ENCODE results near the gene ZBTB46. TPM values are rescaled to one million over a fixed set of nuclear protein-coding genes. Genes with fewer than 3 reads are reported as not detected.

ZBTB46 gene
- total RNA-seq, 1 experiment from 2014 or later = 10.7 TPM

DNA sequence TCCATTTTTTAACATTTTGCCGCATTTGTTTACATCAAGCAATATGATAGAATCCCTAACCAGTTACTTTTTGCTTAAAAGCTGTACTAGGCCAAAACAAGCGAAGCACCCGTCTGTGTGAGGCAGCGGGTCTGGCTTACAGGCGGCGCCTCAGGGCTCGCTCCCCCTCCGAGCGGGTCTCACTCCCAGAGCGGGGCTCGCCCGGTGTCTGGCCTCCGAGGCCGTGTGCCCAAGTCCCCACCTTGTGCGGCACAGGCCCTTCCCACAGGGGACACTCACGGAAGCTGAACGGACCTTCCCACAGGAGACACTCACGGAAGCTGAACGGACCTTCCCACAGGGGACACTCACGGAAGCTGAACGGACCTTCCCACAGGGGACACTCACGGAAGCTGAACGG is 23.4 kb downstream of the ZBTB46 start:
- Histone ChIP-seq H3K9me3 (ENCODE audit: control insufficient read depth in 1 of 2, insufficient read depth in 1 of 2, low read depth in 1 of 2, low read length in 2 of 2) (no peaks in the 10 kb centered on the region), H3K27me3 (ENCODE audit: insufficient read depth, low read length) (no peaks in the 10 kb centered on the region), H3K79me2 (ENCODE audit: insufficient read depth, low read length) (no peaks in the 10 kb centered on the region), H3K27ac (ENCODE audit: low read depth, low read length) (no peak overlapping the region), H2AFZ (ENCODE audit: low read depth, low read length, poor library complexity, severe bottlenecking) (no peak overlapping the region), H3K4me3 (replicated peaks in 1 of 2; ENCODE audit: low read depth in 1 of 2, low read length in 2 of 2) (no peak overlapping the region), H3K4me2 (ENCODE audit: low read length) (no peak overlapping the region), H3K9me2 (ENCODE audit: insufficient read depth) (no peaks in the 10 kb centered on the region), H3K4me1 (ENCODE audit: control insufficient read depth in 1 of 2, insufficient read depth in 2 of 2, low read length in 2 of 2) (no peaks in the 10 kb centered on the region), H4K20me1 (ENCODE audit: insufficient read depth) (no peaks in the 10 kb centered on the region), H3K36me3 (ENCODE audit: control insufficient read depth in 1 of 2, insufficient read depth in 2 of 2, low read length in 2 of 2) (no peaks in the 10 kb centered on the region), H3K9ac (ENCODE audit: low read length) (no peak overlapping the region)
- ChIA-PET CTCF (no interaction called here), RAD21 (ENCODE audit: low non-redundant PET in 1 of 2, low total read pairs in 2 of 2, uncharacterized antibody in 2 of 2, unreplicated experiment in 2 of 2) (no interaction called here), POLR2A (no interaction called here)
- intact Hi-C loops (cut with micrococcal nuclease) = no loop called here
- TF ChIP-seq FOSL1 (IDR thresholded peaks at IDR 0.05; ENCODE audit: low read depth) (no peak), CEBPB (IDR thresholded peaks at IDR 0.05; ENCODE audit: low read depth) (no peak), SRF (IDR thresholded peaks at IDR 0.05; ENCODE audit: low read depth) (no peak), RAD21 (IDR thresholded peaks at IDR 0.05; ENCODE audit: low read depth) (no peak), EGR1 (IDR thresholded peaks at IDR 0.05; ENCODE audit: low read depth) (no peak), SIN3A (IDR thresholded peaks at IDR 0.05; ENCODE audit: low read depth) (no peak), JUND (IDR thresholded peaks at IDR 0.05) (no peak), EZH2phosphoT487 (IDR thresholded peaks at IDR 0.05; ENCODE audit: borderline replicate concordance) (no peak), ZFX (IDR thresholded peaks at IDR 0.05) (no peak), ZNF274 (IDR thresholded peaks at IDR 0.05; ENCODE audit: low read depth, low read length) (no peak)
- TF ChIP-seq, protein P1, sequence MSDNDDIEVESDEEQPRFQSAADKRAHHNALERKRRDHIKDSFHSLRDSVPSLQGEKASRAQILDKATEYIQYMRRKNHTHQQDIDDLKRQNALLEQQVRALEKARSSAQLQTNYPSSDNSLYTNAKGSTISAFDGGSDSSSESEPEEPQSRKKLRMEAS (IDR thresholded peaks at IDR 0.05) = no peak
- TF ChIP-seq, protein P2, sequence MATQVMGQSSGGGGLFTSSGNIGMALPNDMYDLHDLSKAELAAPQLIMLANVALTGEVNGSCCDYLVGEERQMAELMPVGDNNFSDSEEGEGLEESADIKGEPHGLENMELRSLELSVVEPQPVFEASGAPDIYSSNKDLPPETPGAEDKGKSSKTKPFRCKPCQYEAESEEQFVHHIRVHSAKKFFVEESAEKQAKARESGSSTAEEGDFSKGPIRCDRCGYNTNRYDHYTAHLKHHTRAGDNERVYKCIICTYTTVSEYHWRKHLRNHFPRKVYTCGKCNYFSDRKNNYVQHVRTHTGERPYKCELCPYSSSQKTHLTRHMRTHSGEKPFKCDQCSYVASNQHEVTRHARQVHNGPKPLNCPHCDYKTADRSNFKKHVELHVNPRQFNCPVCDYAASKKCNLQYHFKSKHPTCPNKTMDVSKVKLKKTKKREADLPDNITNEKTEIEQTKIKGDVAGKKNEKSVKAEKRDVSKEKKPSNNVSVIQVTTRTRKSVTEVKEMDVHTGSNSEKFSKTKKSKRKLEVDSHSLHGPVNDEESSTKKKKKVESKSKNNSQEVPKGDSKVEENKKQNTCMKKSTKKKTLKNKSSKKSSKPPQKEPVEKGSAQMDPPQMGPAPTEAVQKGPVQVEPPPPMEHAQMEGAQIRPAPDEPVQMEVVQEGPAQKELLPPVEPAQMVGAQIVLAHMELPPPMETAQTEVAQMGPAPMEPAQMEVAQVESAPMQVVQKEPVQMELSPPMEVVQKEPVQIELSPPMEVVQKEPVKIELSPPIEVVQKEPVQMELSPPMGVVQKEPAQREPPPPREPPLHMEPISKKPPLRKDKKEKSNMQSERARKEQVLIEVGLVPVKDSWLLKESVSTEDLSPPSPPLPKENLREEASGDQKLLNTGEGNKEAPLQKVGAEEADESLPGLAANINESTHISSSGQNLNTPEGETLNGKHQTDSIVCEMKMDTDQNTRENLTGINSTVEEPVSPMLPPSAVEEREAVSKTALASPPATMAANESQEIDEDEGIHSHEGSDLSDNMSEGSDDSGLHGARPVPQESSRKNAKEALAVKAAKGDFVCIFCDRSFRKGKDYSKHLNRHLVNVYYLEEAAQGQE (IDR thresholded peaks at IDR 0.05; ENCODE audit: low read depth) = no peak
- TF ChIP-seq, protein P3, sequence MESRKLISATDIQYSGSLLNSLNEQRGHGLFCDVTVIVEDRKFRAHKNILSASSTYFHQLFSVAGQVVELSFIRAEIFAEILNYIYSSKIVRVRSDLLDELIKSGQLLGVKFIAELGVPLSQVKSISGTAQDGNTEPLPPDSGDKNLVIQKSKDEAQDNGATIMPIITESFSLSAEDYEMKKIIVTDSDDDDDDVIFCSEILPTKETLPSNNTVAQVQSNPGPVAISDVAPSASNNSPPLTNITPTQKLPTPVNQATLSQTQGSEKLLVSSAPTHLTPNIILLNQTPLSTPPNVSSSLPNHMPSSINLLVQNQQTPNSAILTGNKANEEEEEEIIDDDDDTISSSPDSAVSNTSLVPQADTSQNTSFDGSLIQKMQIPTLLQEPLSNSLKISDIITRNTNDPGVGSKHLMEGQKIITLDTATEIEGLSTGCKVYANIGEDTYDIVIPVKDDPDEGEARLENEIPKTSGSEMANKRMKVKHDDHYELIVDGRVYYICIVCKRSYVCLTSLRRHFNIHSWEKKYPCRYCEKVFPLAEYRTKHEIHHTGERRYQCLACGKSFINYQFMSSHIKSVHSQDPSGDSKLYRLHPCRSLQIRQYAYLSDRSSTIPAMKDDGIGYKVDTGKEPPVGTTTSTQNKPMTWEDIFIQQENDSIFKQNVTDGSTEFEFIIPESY (IDR thresholded peaks at IDR 0.05; ENCODE audit: extremely low read depth, insufficient replicate concordance, low read length) = no peak
- TF ChIP-seq, protein P4, sequence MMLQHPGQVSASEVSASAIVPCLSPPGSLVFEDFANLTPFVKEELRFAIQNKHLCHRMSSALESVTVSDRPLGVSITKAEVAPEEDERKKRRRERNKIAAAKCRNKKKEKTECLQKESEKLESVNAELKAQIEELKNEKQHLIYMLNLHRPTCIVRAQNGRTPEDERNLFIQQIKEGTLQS (IDR thresholded peaks at IDR 0.05) = no peak
- BruUV-seq (replicated peaks) = no TSS peak
- no peak for ATAC-seq
- DNase-seq (ENCODE audit: low read depth, low spot score) = no peak

Data from HCT116 (cell line).